Trophoblast cell (in vitro differentiated cells and primary cell): Measurements from ENCODE around the gene APOBEC3B.

Source experiments
- DNase-seq, 2 donors: peaks; one replicate each; pipeline ENCODE4 v3.0.0-alpha.2; 2016
- H2AFZ ChIP-seq: 2 replicates; pipeline ENCODE4 v1.6.1; 2013; ENCODE audit warnings: low read length, moderate library complexity, mild to moderate bottlenecking; ENCODE audit not compliant: insufficient read depth, poor library complexity
- H2AK5ac ChIP-seq: 2 replicates; pipeline ENCODE4 v1.6.1; 2013; ENCODE audit warnings: mild to moderate bottlenecking, low read length
- H2BK120ac ChIP-seq: 2 replicates; pipeline ENCODE4 v1.6.1; 2013; ENCODE audit warnings: low read length, mild to moderate bottlenecking, moderate library complexity; ENCODE audit not compliant: insufficient read depth, poor library complexity
- H2BK12ac ChIP-seq: 2 replicates; pipeline ENCODE4 v1.6.1; 2013; ENCODE audit warnings: mild to moderate bottlenecking, low read length, moderate library complexity
- H2BK5ac ChIP-seq: 2 replicates; pipeline ENCODE4 v1.6.1; 2013; ENCODE audit warnings: low read length, low read depth, moderate library complexity, mild to moderate bottlenecking; ENCODE audit not compliant: poor library complexity
- H3K14ac ChIP-seq: 2 replicates; pipeline ENCODE4 v1.6.1; 2013; ENCODE audit warnings: mild to moderate bottlenecking, low read length
- H3K18ac ChIP-seq: 2 replicates; pipeline ENCODE4 v1.6.1; 2013; ENCODE audit warnings: mild to moderate bottlenecking, low read length
- H3K23ac ChIP-seq: 2 replicates; pipeline ENCODE4 v1.6.1; 2013; ENCODE audit warnings: low read length
- H3K27ac ChIP-seq: 2 replicates; pipeline ENCODE4 v1.5.1; 2013; ENCODE audit warnings: low read depth, mild to moderate bottlenecking, inconsistent platforms, low read length, moderate library complexity
- H3K27me3 ChIP-seq: 2 replicates; pipeline ENCODE4 v1.6.1; 2013; ENCODE audit warnings: inconsistent platforms, mild to moderate bottlenecking, low read length, moderate library complexity; ENCODE audit not compliant: insufficient read depth
- H3K36me3 ChIP-seq, 2 experiments: 1 replicate in 1 of 2; 2 replicates in 1 of 2; pipeline ENCODE4 v1.6.1; 2013; ENCODE audit warnings: low read length in 2 of 2, mild to moderate bottlenecking in 2 of 2, moderate library complexity in 1 of 2; ENCODE audit not compliant: insufficient read depth in 2 of 2, control insufficient read depth in 1 of 2
- H3K4ac ChIP-seq: 2 replicates; pipeline ENCODE4 v1.6.1; 2013; ENCODE audit warnings: low read depth, mild to moderate bottlenecking, low read length, moderate library complexity
- H3K4me1 ChIP-seq, 2 experiments: 1 replicate in 1 of 2; 2 replicates in 1 of 2; pipeline ENCODE4 v1.6.1; 2013; ENCODE audit warnings: low read length in 2 of 2, mild to moderate bottlenecking in 2 of 2, moderate library complexity in 1 of 2; ENCODE audit not compliant: insufficient read depth in 2 of 2, control insufficient read depth in 1 of 2
- H3K4me2 ChIP-seq: 2 replicates; pipeline ENCODE4 v1.6.1; 2013; ENCODE audit warnings: inconsistent platforms, mild to moderate bottlenecking, low read length, moderate library complexity
- H3K4me3 ChIP-seq: 2 replicates; pipeline ENCODE4 v1.5.1; 2013; ENCODE audit warnings: mild to moderate bottlenecking, low read depth, low read length, inconsistent platforms
- H3K79me1 ChIP-seq: one replicate; pipeline ENCODE4 v1.6.1; 2013; ENCODE audit warnings: low read length
- H3K79me2 ChIP-seq: 2 replicates; pipeline ENCODE4 v1.6.1; 2013; ENCODE audit warnings: low read length, mild to moderate bottlenecking; ENCODE audit not compliant: control insufficient read depth, insufficient read depth, poor library complexity
- H3K9ac ChIP-seq: 2 replicates; pipeline ENCODE4 v1.6.1; 2013; ENCODE audit warnings: mild to moderate bottlenecking, low read length
- H3K9me3 ChIP-seq: 2 replicates; pipeline ENCODE4 v1.6.1; 2013; ENCODE audit warnings: low read depth, mild to moderate bottlenecking, control low read depth, inconsistent platforms, low read length; ENCODE audit not compliant: insufficient read depth
- H4K12ac ChIP-seq: 2 replicates; pipeline ENCODE4 v1.6.1; 2013; ENCODE audit warnings: low read depth, mild to moderate bottlenecking, low read length, moderate library complexity
- H4K8ac ChIP-seq: 2 replicates; pipeline ENCODE4 v1.6.1; 2013; ENCODE audit warnings: low read depth, mild to moderate bottlenecking, low read length, moderate library complexity
- H4K91ac ChIP-seq: one replicate; pipeline ENCODE4 v1.6.1; 2013; ENCODE audit warnings: low read depth, mild to moderate bottlenecking, low read length, moderate library complexity
- WGBS: extraction: QIAGEN DNeasy Blood & Tissue Kit; methylation state at CpG from one replicate; pipeline ENCODE4 v1.1.7; 2013; ENCODE audit warnings: missing lambda C conversion rate; ENCODE audit not compliant: insufficient read length, insufficient coverage; ENCODE audit errors: extremely low coverage; 5-methylcytosine and 5-hydroxymethylcytosine counted together

APOBEC3B gene

GRCh38 chr22:38967451-38968450 is 14.4 kb upstream of the APOBEC3B start:
- no peaks in the 10 kb centered on the region for H3K79me2 ChIP-seq
- no peak overlapping the region for H3K9ac ChIP-seq
- H3K4ac ChIP-seq: no peak overlapping the region
- no peak overlapping the region for H2BK12ac ChIP-seq
- H4K8ac ChIP-seq: no peak overlapping the region
- no peak overlapping the region for H2AFZ ChIP-seq
- no peak overlapping the region for H2AK5ac ChIP-seq
- H3K4me1 ChIP-seq: no peaks in the 10 kb centered on the region
- no peaks in the 10 kb centered on the region for H3K36me3 ChIP-seq
- H2BK5ac ChIP-seq: no peak overlapping the region
- no peaks in the 10 kb centered on the region for H3K27me3 ChIP-seq
- no peak overlapping the region for H3K4me3 ChIP-seq
- H3K27ac ChIP-seq: no peak overlapping the region
- H3K14ac ChIP-seq: no peak overlapping the region
- H3K23ac ChIP-seq: no peak overlapping the region
- H3K18ac ChIP-seq: no peak overlapping the region
- no peaks in the 10 kb centered on the region for H3K79me1 ChIP-seq
- DNase-seq: peak; percentile 17 to 40
- WGBS: no CpG with 5 or more reads among the region's 15 CpGs
- no peak overlapping the region for H2BK120ac ChIP-seq
- no peak overlapping the region for H4K91ac ChIP-seq
- no peak overlapping the region for H3K4me2 ChIP-seq
- no peak overlapping the region for H4K12ac ChIP-seq
- no peaks in the 10 kb centered on the region for H3K9me3 ChIP-seq

- no peak overlapping the region for H3K4me2 ChIP-seq
- H3K27ac ChIP-seq: no peak overlapping the region
- H3K79me1 ChIP-seq: no peaks in the 10 kb centered on the region
- no peaks in the 10 kb centered on the region for H3K79me2 ChIP-seq
- H3K4me3 ChIP-seq: no peak overlapping the region
- H3K18ac ChIP-seq: no peak overlapping the region
- no peak overlapping the region for H2BK12ac ChIP-seq
- no peak overlapping the region for H4K91ac ChIP-seq
- WGBS: no CpG with 5 or more reads among the region's 11 CpGs
- H4K8ac ChIP-seq: no peak overlapping the region
- no peaks in the 10 kb centered on the region for H3K9me3 ChIP-seq
- no peak overlapping the region for H3K9ac ChIP-seq
- H3K4ac ChIP-seq: no peak overlapping the region
- DNase-seq: no peak
- no peak overlapping the region for H2BK120ac ChIP-seq
- H2AK5ac ChIP-seq: no peak overlapping the region
- no peak overlapping the region for H2BK5ac ChIP-seq
- no peaks in the 10 kb centered on the region for H3K4me1 ChIP-seq
- no peaks in the 10 kb centered on the region for H3K27me3 ChIP-seq
- H3K36me3 ChIP-seq: no peaks in the 10 kb centered on the region
- H4K12ac ChIP-seq: no peak overlapping the region
- no peak overlapping the region for H3K14ac ChIP-seq
- H3K23ac ChIP-seq: no peak overlapping the region
- H2AFZ ChIP-seq: no peak overlapping the region
These were observed 13.3 kb upstream of the APOBEC3B start for GRCh38 chr22:38968801-38969200.

GRCh38 chr22:38970551-38970950 is 11.6 kb upstream of the APOBEC3B start:
- no peaks in the 10 kb centered on the region for H3K79me2 ChIP-seq

GRCh38 chr22:38971202-38971601 is 10.9 kb upstream of the APOBEC3B start:
- Histone ChIP-seq H3K4me2 (no peak overlapping the region), H3K27me3 (no peaks in the 10 kb centered on the region), H3K36me3 (no peaks in the 10 kb centered on the region), H2BK120ac (no peak overlapping the region), H4K12ac (no peak overlapping the region), H4K91ac (no peak overlapping the region), H3K23ac (no peak overlapping the region), H3K4me1 (no peaks in the 10 kb centered on the region), H3K4me3 (no peak overlapping the region), H3K79me2 (no peaks in the 10 kb centered on the region), H4K8ac (no peak overlapping the region), H2AFZ (no peak overlapping the region), H2AK5ac (no peak overlapping the region), H3K9me3 (peaks cover 3% of the 10 kb centered on the region), H3K4ac (no peak overlapping the region), H2BK12ac (no peak overlapping the region), H3K9ac (no peak overlapping the region), H3K18ac (no peak overlapping the region), H3K79me1 (no peaks in the 10 kb centered on the region), H3K14ac (no peak overlapping the region), H3K27ac (no peak overlapping the region), H2BK5ac (no peak overlapping the region)
- no peak for DNase-seq
- WGBS: no CpG with 5 or more reads among the region's 5 CpGs

More at GRCh38 chr22:38970551-38970950, 11.6 kb upstream of the APOBEC3B start:
- Histone ChIP-seq H3K18ac (no peak overlapping the region), H3K27ac (no peak overlapping the region), H3K9me3 (no peaks in the 10 kb centered on the region), H3K4me1 (no peaks in the 10 kb centered on the region), H3K4me3 (no peak overlapping the region), H2BK12ac (no peak overlapping the region), H3K23ac (no peak overlapping the region), H2AFZ (no peak overlapping the region), H3K4me2 (no peak overlapping the region), H3K36me3 (no peaks in the 10 kb centered on the region), H4K8ac (no peak overlapping the region), H3K9ac (no peak overlapping the region), H3K27me3 (no peaks in the 10 kb centered on the region), H3K14ac (no peak overlapping the region), H3K79me1 (no peaks in the 10 kb centered on the region), H2AK5ac (no peak overlapping the region), H2BK5ac (no peak overlapping the region), H2BK120ac (no peak overlapping the region), H4K91ac (no peak overlapping the region), H3K4ac (no peak overlapping the region), H4K12ac (no peak overlapping the region)
- no peak for DNase-seq
- 100% methylated on average over 1 of the region's 8 CpGs for WGBS
